CD8-positive, alpha-beta memory T cell (primary cell): Measurements from ENCODE around the gene HEXB. TPM values are rescaled to one million over a fixed set of nuclear protein-coding genes. Genes with fewer than 3 reads are reported as not detected.

Experiments
- CTCF ChIA-PET: fragments of 350-600 bp; sonication (Branson Sonifier 250); formaldehyde crosslinking; loops from one replicate; lab custom pipeline; 2021; ENCODE audit warnings: antibody characterized with exemption; lab: Charles Lee
- POLR2A ChIA-PET: fragments of 350-600 bp; sonication (Branson Sonifier 250); formaldehyde crosslinking; loops from one replicate; lab custom pipeline; 2021; ENCODE audit warnings: antibody characterized with exemption; lab: Charles Lee
- DNase-seq, 5 donors: peaks; one replicate each; pipeline versions ENCODE4 v3.0.0 to v3.0.0-alpha.2; 2020 to 2022; ENCODE audit warnings: mixed read lengths in 1 of 5
- H3K27ac ChIP-seq: one replicate; pipeline ENCODE4 v1.7.0; 2013; ENCODE audit warnings: low read depth, mild to moderate bottlenecking, low read length, moderate library complexity
- H3K27me3 ChIP-seq: 2 replicates; pipeline ENCODE4 v1.7.0; 2013; ENCODE audit warnings: low read length, mild to moderate bottlenecking; ENCODE audit not compliant: insufficient read depth, poor library complexity, severe bottlenecking
- H3K36me3 ChIP-seq: 2 replicates; pipeline ENCODE4 v1.7.0; 2013; ENCODE audit warnings: mild to moderate bottlenecking, low read length, moderate library complexity; ENCODE audit not compliant: insufficient read depth
- H3K4me1 ChIP-seq: 2 replicates; pipeline ENCODE4 v1.7.0; 2013; ENCODE audit warnings: mild to moderate bottlenecking, low read length, moderate library complexity; ENCODE audit not compliant: insufficient read depth
- H3K4me3 ChIP-seq: 2 replicates; pipeline ENCODE4 v1.7.0; 2013; ENCODE audit warnings: mild to moderate bottlenecking, low read length
- H3K9me3 ChIP-seq: 2 replicates; pipeline ENCODE4 v1.7.0; 2013; ENCODE audit warnings: mild to moderate bottlenecking, low read length
- H3K27ac Mint-ChIP-seq, 8 donors: one replicate each; pipeline ENCODE4 v1.8.0; 2020 to 2021; ENCODE audit warnings: mixed read lengths in 8 of 8, mild to moderate bottlenecking in 6 of 8, inconsistent platforms in 3 of 8, moderate library complexity in 3 of 8
- H3K27me3 Mint-ChIP-seq, 2 donors: one replicate each; pipeline ENCODE4 v1.8.0; 2020 to 2021; ENCODE audit warnings: mixed read lengths in 2 of 2, mild to moderate bottlenecking in 1 of 2, moderate library complexity in 1 of 2
- H3K36me3 Mint-ChIP-seq, 3 donors: one replicate each; pipeline ENCODE4 v1.8.0; 2020 to 2021; ENCODE audit warnings: mixed read lengths in 3 of 3, inconsistent platforms in 1 of 3, mild to moderate bottlenecking in 1 of 3
- H3K4me1 Mint-ChIP-seq, 3 donors: one replicate each; pipeline ENCODE4 v1.8.0; 2020 to 2021; ENCODE audit warnings: mixed read lengths in 3 of 3, inconsistent platforms in 1 of 3, mild to moderate bottlenecking in 1 of 3
- H3K4me3 Mint-ChIP-seq, 7 donors: one replicate each; pipeline ENCODE4 v1.8.0; 2020 to 2021; ENCODE audit warnings: mixed read lengths in 7 of 7, mild to moderate bottlenecking in 6 of 7, moderate library complexity in 4 of 7, inconsistent platforms in 2 of 7
- H3K9me3 Mint-ChIP-seq, 5 donors: one replicate each; pipeline ENCODE4 v1.8.0; 2020 to 2022; ENCODE audit warnings: mixed read lengths in 5 of 5, mild to moderate bottlenecking in 3 of 5, moderate library complexity in 2 of 5, inconsistent platforms in 1 of 5
- polyA plus RNA-seq: library from polyadenylated mRNA; unstranded; fragments of 300-500 nt; fragmentation: Illumina TruSeq; gene quantifications from one replicate; pipeline ENCODE4 v1.2.3, GENCODE V29; 2021
- total RNA-seq, 2 experiments: library from RNA; stranded (reverse); gene quantifications; one replicate each; pipeline ENCODE4 v1.2.3, GENCODE V29; 2021

The HEXB gene
- total and polyA plus RNA-seq, 3 experiments from 2014 or later = 57.4 to 116 (median 64.7) TPM

DNA sequence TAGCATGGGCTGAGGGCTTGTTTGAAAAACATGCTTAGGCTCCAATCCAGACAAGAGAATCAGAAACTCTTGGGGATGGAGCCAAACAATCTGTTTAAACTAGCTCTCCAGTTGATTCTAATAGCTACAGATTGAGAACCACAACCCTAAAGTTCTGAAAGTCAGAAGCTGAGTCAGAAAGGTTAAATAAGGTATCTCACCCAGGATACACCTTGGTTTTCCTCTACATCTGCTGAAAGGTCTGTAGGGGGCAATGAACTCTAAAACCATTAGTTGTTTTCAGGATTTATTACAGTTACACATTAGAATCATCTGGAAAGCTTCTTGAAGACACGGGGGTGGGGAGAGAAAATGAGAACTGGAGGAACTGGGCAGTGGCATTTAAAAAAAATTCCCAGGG, 76.2 kb downstream of the HEXB start:
- Histone ChIP-seq H3K4me3 (no peak overlapping the region), H3K9me3 (no peaks in the 10 kb centered on the region), H3K4me1 (peaks cover 22% of the 10 kb centered on the region), H3K36me3 (peaks cover 8% of the 10 kb centered on the region), H3K27ac (no peak overlapping the region), H3K27me3 (no peaks in the 10 kb centered on the region)
- POLR2A ChIA-PET = interaction anchor here (0.6 to 0.8 kb wide), 2 partner anchors 10 to 11 kb away, joined by 3 read pairs; no protein-coding TSS in a partner anchor
- Mint-ChIP-seq H3K4me3 (peak overlapping the region in 1 of 7 donors; percentile 65), H3K4me1 (peaks cover 25 to 48% (median 46%) of the 10 kb centered on the region in 3 donors), H3K27me3 (no peaks in the 10 kb centered on the region), H3K27ac (no peak overlapping the region), H3K36me3 (peaks cover 7 to 59% (median 17%) of the 10 kb centered on the region in 3 donors), H3K9me3 (peaks cover 0 to 4% (median 0%) of the 10 kb centered on the region in 5 donors)
- CTCF ChIA-PET = interaction anchor here (1.1 kb wide), 1 partner anchor 174 kb away, joined by 3 read pairs; no protein-coding TSS in a partner anchor
- DNase-seq = no peak

DNA sequence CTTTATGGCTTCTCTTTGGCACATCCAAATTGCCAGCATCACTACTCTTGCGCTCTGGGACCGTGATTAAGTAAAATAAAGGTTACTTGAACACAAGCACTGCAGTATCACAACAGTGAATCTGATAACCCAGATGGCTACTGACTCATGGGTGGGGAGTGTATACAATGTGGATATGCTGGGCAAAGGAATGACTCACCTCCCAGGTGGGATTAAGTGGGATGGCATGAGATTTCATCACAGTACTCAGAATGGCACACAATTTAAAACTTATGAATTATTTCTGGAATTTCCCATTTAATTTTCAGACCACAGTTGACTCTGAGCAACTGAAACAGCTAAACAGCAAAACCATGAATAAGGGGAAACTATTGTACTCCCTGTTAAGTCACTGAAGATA, 77.6 kb downstream of the HEXB start:
- DNase-seq = no peak
- H3K4me1 Mint-ChIP-seq = peaks cover 35 to 56% (median 52%) of the 10 kb centered on the region in 3 donors
- no peaks in the 10 kb centered on the region for H3K27me3 ChIP-seq
- peaks cover 23% of the 10 kb centered on the region for H3K4me1 ChIP-seq
- peaks cover 0 to 61% (median 8%) of the 10 kb centered on the region in 3 donors for H3K36me3 Mint-ChIP-seq
- H3K27ac ChIP-seq = no peak overlapping the region
- peak overlapping the region in 1 of 7 donors; percentile 29 for H3K4me3 Mint-ChIP-seq
- ChIA-PET POLR2A (no interaction called here), CTCF (interaction anchor here (1.2 to 1.9 kb wide), 2 partner anchors 16 to 474 kb away, joined by 4 read pairs; partner anchors contain the start of gene ANKRD31)
- H3K27ac Mint-ChIP-seq = peak overlapping the region in 2 of 8 donors; percentile 2 to 33
- H3K9me3 ChIP-seq = no peaks in the 10 kb centered on the region
- no peaks in the 10 kb centered on the region for H3K9me3 Mint-ChIP-seq
- peaks cover 4% of the 10 kb centered on the region for H3K36me3 ChIP-seq
- no peak overlapping the region for H3K4me3 ChIP-seq
- no peaks in the 10 kb centered on the region for H3K27me3 Mint-ChIP-seq

DNA sequence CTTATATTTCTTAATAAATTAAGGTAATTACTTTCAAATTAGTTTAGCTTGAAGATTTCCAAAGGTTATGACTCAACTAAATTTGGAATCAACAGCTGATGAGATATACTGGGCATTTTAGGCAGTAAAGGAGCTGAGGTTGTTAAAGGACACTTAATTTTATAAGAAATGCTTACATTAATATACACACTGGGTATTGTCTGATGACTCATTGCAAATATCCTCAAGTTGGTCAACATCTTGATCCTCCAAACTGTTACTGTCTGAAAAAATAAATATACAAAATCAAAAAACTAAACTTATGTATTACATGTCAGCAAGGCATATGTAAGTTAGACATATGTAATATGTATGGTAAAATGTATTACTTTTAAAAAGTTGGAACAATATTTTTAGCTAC, 78.5 kb downstream of the HEXB start:
- ChIA-PET CTCF (interaction anchor here (1.2 to 1.9 kb wide), 2 partner anchors 17 to 473 kb away, joined by 4 read pairs; partner anchors contain the start of gene ANKRD31), POLR2A (no interaction called here)
- Mint-ChIP-seq H3K9me3 (no peaks in the 10 kb centered on the region), H3K4me1 (peaks cover 42 to 65% (median 61%) of the 10 kb centered on the region in 3 donors), H3K36me3 (peaks cover 0 to 57% (median 4%) of the 10 kb centered on the region in 3 donors), H3K27ac (no peak overlapping the region), H3K4me3 (no peak overlapping the region), H3K27me3 (no peaks in the 10 kb centered on the region)
- Histone ChIP-seq H3K27ac (no peak overlapping the region), H3K4me3 (no peak overlapping the region), H3K27me3 (no peaks in the 10 kb centered on the region), H3K9me3 (no peaks in the 10 kb centered on the region), H3K36me3 (no peaks in the 10 kb centered on the region), H3K4me1 (peaks cover 32% of the 10 kb centered on the region)
- no peak for DNase-seq

DNA sequence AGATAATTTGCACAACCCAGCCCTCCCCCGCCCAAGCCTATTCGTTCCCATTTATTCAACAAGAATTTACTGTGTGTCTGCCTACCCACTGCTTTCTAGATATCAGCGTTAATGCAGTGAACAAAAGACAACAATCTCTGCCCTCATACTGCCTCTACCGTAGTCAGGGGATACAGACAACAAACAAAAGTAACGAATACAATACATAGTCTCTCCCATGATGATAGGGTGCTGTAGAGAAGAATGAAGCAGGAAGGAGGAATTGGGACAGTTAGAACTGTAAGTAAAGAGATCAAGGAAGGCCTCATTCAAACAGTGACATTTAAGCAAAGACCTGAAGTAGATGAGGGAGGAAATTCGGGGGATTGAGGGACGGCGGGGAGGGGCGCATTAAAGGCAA, 80.2 kb downstream of the HEXB start:
- peak overlapping the region; percentile 64 to 100 (median 100) for H3K4me3 Mint-ChIP-seq
- H3K27me3 ChIP-seq = no peaks in the 10 kb centered on the region
- H3K4me1 Mint-ChIP-seq = peaks cover 40 to 65% (median 64%) of the 10 kb centered on the region in 3 donors
- H3K36me3 ChIP-seq = peaks cover 4% of the 10 kb centered on the region
- peaks cover 33% of the 10 kb centered on the region for H3K4me1 ChIP-seq
- H3K27me3 Mint-ChIP-seq = no peaks in the 10 kb centered on the region
- H3K36me3 Mint-ChIP-seq = peaks cover 0 to 54% (median 4%) of the 10 kb centered on the region in 3 donors
- DNase-seq = no peak
- ChIA-PET POLR2A (no interaction called here), CTCF (interaction anchor here (1.0 to 1.8 kb wide), 3 partner anchors 10 to 572 kb away, joined by 3 to 4 read pairs (median 4); partner anchors contain the start of gene HMGCR)
- no peaks in the 10 kb centered on the region for H3K9me3 Mint-ChIP-seq
- no peak overlapping the region for H3K4me3 ChIP-seq
- no peaks in the 10 kb centered on the region for H3K9me3 ChIP-seq
- H3K27ac Mint-ChIP-seq = peak overlapping the region in 4 of 8 donors; percentile 6 to 71 (median 16)
- H3K27ac ChIP-seq = no peak overlapping the region

DNA sequence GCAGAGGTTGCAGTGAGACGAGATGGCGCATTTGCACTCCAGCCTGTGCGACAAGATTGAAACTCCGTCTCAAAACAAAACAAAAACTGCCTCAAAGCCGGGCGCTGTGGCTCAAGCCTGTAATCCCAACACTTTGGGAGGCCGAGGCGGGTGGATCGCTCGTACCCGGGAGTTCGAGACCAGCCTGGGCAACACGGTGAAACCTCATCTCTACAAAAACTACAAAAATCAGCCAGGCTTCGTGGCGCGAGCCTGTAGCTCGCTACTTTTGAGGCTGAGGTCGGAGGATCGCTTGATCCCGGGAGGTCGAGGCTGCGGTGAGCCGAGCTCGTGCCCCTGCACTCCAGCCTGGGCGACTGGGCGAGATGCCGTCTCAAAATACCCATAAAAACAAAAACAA, 80.9 kb downstream of the HEXB start:
- H3K4me3 ChIP-seq = peak overlapping the region; percentile 96
- Mint-ChIP-seq H3K27me3 (no peaks in the 10 kb centered on the region), H3K4me1 (peaks cover 41 to 62% (median 57%) of the 10 kb centered on the region in 3 donors), H3K27ac (peak overlapping the region in 2 of 8 donors; percentile 94 to 98), H3K4me3 (peak overlapping the region; percentile 96 to 100 (median 100)), H3K9me3 (no peaks in the 10 kb centered on the region), H3K36me3 (peaks cover 0 to 54% (median 2%) of the 10 kb centered on the region in 3 donors)
- no peaks in the 10 kb centered on the region for H3K9me3 ChIP-seq
- H3K4me1 ChIP-seq = peaks cover 33% of the 10 kb centered on the region
- ChIA-PET CTCF (interaction anchor here (0.7 to 1.9 kb wide), 15 partner anchors 9 to 1489 kb away, joined by 3 to 7 read pairs (median 3); partner anchors contain the start of genes FAM169A, GCNT4 and HMGCR), POLR2A (interaction anchor here (1.5 kb wide), 1 partner anchor 100 kb away, joined by 8 read pairs; the partner anchor contains the start of gene FAM169A)
- no peaks in the 10 kb centered on the region for H3K27me3 ChIP-seq
- no peak overlapping the region for H3K27ac ChIP-seq
- H3K36me3 ChIP-seq = peaks cover 10% of the 10 kb centered on the region
- no peak for DNase-seq

DNA sequence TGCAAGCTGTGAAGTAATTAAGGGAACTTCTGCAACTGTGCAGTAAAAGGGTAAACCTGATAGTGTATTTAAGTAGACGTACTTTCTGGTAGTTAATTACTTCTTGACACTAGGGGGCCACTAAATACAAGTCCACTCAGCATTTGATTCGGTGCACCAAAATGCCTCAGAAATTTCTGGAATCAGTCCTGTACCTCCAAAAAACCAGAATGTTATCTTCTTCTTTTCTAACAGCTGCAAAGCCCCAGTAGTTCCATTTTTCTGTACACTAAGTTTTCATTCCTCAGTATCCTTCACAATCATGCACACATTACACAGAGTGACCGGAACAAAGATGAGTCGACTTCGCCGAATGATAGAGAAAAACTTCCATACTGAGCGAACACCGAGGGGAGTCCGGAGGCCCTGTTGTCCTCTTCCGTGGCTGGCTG, 81.4 kb downstream of the HEXB start:
- Mint-ChIP-seq H3K4me1 (peaks cover 41 to 59% (median 56%) of the 10 kb centered on the region in 3 donors), H3K4me3 (peak overlapping the region; percentile 96 to 100 (median 100)), H3K9me3 (no peaks in the 10 kb centered on the region), H3K36me3 (peaks cover 0 to 55% (median 2%) of the 10 kb centered on the region in 3 donors), H3K27me3 (no peaks in the 10 kb centered on the region), H3K27ac (peak overlapping the region; percentile 94 to 99 (median 98))
- DNase-seq = peak in 2 of 5 donors; percentile 20 to 61
- Histone ChIP-seq H3K27ac (peak overlapping the region; percentile 84), H3K4me1 (peaks cover 33% of the 10 kb centered on the region), H3K9me3 (no peaks in the 10 kb centered on the region), H3K36me3 (peaks cover 10% of the 10 kb centered on the region), H3K4me3 (peak overlapping the region; percentile 96), H3K27me3 (no peaks in the 10 kb centered on the region)
- ChIA-PET CTCF (interaction anchor here (0.7 to 1.9 kb wide), 18 partner anchors 8 to 1488 kb away, joined by 3 to 8 read pairs (median 3); partner anchors contain the start of genes ANKRD31, FAM169A, GCNT4 and HMGCR), POLR2A (interaction anchor here (0.6 to 1.6 kb wide), 3 partner anchors 100 to 570 kb away, joined by 4 to 8 read pairs (median 5); partner anchors contain the start of genes FAM169A and HMGCR)

DNA sequence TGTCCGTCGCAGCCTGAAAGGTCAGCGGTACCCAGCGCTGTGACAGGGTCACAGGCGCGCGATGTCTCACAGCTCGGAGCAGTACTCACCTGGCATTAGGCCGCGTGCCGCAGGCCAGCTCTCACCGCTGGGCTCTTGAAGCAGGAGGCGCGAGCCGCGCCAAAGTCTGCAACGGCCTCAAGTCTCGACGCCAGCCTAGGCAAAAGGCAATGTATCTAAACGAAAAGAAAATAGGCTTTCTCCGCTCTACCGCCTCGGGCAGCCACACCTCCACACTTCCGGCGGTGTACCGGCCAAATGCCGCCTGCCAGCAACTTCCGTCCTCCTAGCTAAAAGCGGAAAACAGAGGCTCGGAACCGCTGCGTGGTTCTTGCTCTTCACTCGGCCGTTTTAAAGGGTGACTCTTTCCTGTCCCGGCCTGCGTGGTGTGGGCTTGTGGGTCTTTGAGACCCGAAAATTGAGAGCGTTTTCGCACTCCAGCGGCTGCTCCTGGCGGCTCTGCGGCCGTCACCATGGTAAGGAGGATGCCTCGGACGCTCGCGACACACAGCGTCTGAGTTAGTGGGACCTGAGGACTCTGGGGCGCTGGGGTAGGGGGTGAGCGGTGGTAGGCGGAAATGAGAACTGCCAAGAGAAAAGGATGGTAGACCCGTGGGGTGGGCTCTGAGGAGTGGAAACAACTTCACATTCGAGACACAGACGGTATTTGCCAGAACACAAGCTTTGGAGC, 82.0 kb downstream of the HEXB start, which contains the start of the genes GFM2 and NSA2:
Gene GFM2 (minus strand): TSS at position 269 of the 730 bp plus-strand sequence. CDS start 3,375 bp downstream, outside the sequence.
Gene NSA2 (plus strand): TSS at position 401 of the 730 bp plus-strand sequence. CDS start 112 bp downstream, at position 513.
- Mint-ChIP-seq H3K4me1 (peaks cover 39 to 53% (median 50%) of the 10 kb centered on the region in 3 donors), H3K4me3 (peak within 1 kb of the TSS; percentile 96 to 100 (median 100)), H3K27ac (peak within 1 kb of the TSS; percentile 94 to 99 (median 98)), H3K9me3 (no peaks in the 10 kb centered on the region), H3K27me3 (no peaks in the 10 kb centered on the region), H3K36me3 (peaks cover 0 to 52% (median 2%) of the 10 kb centered on the region in 3 donors)
- Histone ChIP-seq H3K27ac (peak within 1 kb of the TSS; percentile 84), H3K36me3 (peaks cover 10% of the 10 kb centered on the region), H3K27me3 (no peaks in the 10 kb centered on the region), H3K4me3 (peak within 1 kb of the TSS; percentile 96), H3K9me3 (no peaks in the 10 kb centered on the region), H3K4me1 (peaks cover 33% of the 10 kb centered on the region)
- CTCF ChIA-PET = interaction anchor here (0.8 to 1.9 kb wide), 14 partner anchors 10 to 1488 kb away, joined by 3 to 8 read pairs (median 4); partner anchors contain the start of genes ANKRD31, FAM169A, GCNT4 and HMGCR
- POLR2A ChIA-PET = interaction anchor here (0.6 to 1.6 kb wide), 3 partner anchors 99 to 570 kb away, joined by 4 to 8 read pairs (median 5); partner anchors contain the start of genes FAM169A and HMGCR
- peak; percentile 84 to 94 (median 90) for DNase-seq
